ENCODE measurements around the gene FHIT. TPM values are rescaled to one million over a fixed set of nuclear protein-coding genes. Genes with fewer than 3 reads are reported as not detected.

Gene FHIT
- total RNA-seq, 1 donor from 2014 or later: 20.2 TPM

GRCh38 chr3:59752925-59753324 lies 1498.3 kb downstream of the FHIT start:
- Mint-ChIP-seq H3K4me1 (ENCODE audit: unreplicated experiment) (no peaks in the 10 kb centered on the region), H3K36me3 (ENCODE audit: low read depth, unreplicated experiment) (no peaks in the 10 kb centered on the region), H3K9me3 (ENCODE audit: unreplicated experiment) (no peaks in the 10 kb centered on the region), H3K4me3 (ENCODE audit: unreplicated experiment) (no peak overlapping the region), H3K27me3 (ENCODE audit: unreplicated experiment) (no peaks in the 10 kb centered on the region), H3K27ac (ENCODE audit: unreplicated experiment) (no peak overlapping the region)
- DNase-seq (ENCODE audit: low spot score): no peak
- TF ChIP-seq, protein P1, sequence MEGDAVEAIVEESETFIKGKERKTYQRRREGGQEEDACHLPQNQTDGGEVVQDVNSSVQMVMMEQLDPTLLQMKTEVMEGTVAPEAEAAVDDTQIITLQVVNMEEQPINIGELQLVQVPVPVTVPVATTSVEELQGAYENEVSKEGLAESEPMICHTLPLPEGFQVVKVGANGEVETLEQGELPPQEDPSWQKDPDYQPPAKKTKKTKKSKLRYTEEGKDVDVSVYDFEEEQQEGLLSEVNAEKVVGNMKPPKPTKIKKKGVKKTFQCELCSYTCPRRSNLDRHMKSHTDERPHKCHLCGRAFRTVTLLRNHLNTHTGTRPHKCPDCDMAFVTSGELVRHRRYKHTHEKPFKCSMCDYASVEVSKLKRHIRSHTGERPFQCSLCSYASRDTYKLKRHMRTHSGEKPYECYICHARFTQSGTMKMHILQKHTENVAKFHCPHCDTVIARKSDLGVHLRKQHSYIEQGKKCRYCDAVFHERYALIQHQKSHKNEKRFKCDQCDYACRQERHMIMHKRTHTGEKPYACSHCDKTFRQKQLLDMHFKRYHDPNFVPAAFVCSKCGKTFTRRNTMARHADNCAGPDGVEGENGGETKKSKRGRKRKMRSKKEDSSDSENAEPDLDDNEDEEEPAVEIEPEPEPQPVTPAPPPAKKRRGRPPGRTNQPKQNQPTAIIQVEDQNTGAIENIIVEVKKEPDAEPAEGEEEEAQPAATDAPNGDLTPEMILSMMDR (IDR thresholded peaks at IDR 0.05; ENCODE audit: unreplicated experiment): no peak

GRCh38 chr3:59751606-59752005 lies 1499.6 kb downstream of the FHIT start:
- H3K9me3 Mint-ChIP-seq (ENCODE audit: unreplicated experiment): no peaks in the 10 kb centered on the region
- no peaks in the 10 kb centered on the region for H3K27me3 Mint-ChIP-seq (ENCODE audit: unreplicated experiment)
- TF ChIP-seq, protein P1 (IDR thresholded peaks at IDR 0.05; ENCODE audit: unreplicated experiment): no peak
- no peaks in the 10 kb centered on the region for H3K4me1 Mint-ChIP-seq (ENCODE audit: unreplicated experiment)
- DNase-seq (ENCODE audit: low spot score): no peak
- H3K36me3 Mint-ChIP-seq (ENCODE audit: low read depth, unreplicated experiment): no peaks in the 10 kb centered on the region
- H3K4me3 Mint-ChIP-seq (ENCODE audit: unreplicated experiment): no peak overlapping the region
- no peak overlapping the region for H3K27ac Mint-ChIP-seq (ENCODE audit: unreplicated experiment)

- no peaks in the 10 kb centered on the region for H3K4me1 Mint-ChIP-seq (ENCODE audit: unreplicated experiment)
- no peak overlapping the region for H3K4me3 Mint-ChIP-seq (ENCODE audit: unreplicated experiment)
- no peaks in the 10 kb centered on the region for H3K27me3 Mint-ChIP-seq (ENCODE audit: unreplicated experiment)
- H3K9me3 Mint-ChIP-seq (ENCODE audit: unreplicated experiment): no peaks in the 10 kb centered on the region
- no peak for DNase-seq (ENCODE audit: low spot score)
- H3K36me3 Mint-ChIP-seq (ENCODE audit: low read depth, unreplicated experiment): no peaks in the 10 kb centered on the region
- TF ChIP-seq, protein P1 (IDR thresholded peaks at IDR 0.05; ENCODE audit: unreplicated experiment): no peak
- no peak overlapping the region for H3K27ac Mint-ChIP-seq (ENCODE audit: unreplicated experiment)
Measured at GRCh38 chr3:59750391-59750790, 1500.9 kb downstream of the FHIT start.

GRCh38 chr3:59749291-59749690 lies 1502.0 kb downstream of the FHIT start:
- Mint-ChIP-seq H3K9me3 (ENCODE audit: unreplicated experiment) (no peaks in the 10 kb centered on the region), H3K4me1 (ENCODE audit: unreplicated experiment) (no peaks in the 10 kb centered on the region), H3K36me3 (ENCODE audit: low read depth, unreplicated experiment) (no peaks in the 10 kb centered on the region), H3K4me3 (ENCODE audit: unreplicated experiment) (no peak overlapping the region), H3K27ac (ENCODE audit: unreplicated experiment) (no peak overlapping the region), H3K27me3 (ENCODE audit: unreplicated experiment) (no peaks in the 10 kb centered on the region)
- TF ChIP-seq, protein P1 (IDR thresholded peaks at IDR 0.05; ENCODE audit: unreplicated experiment): no peak
- no peak for DNase-seq (ENCODE audit: low spot score)

GRCh38 chr3:59746585-59746984 lies 1504.7 kb downstream of the FHIT start:
- Mint-ChIP-seq H3K4me1 (ENCODE audit: unreplicated experiment) (no peaks in the 10 kb centered on the region), H3K27me3 (ENCODE audit: unreplicated experiment) (no peaks in the 10 kb centered on the region), H3K36me3 (ENCODE audit: low read depth, unreplicated experiment) (no peaks in the 10 kb centered on the region), H3K4me3 (ENCODE audit: unreplicated experiment) (no peak overlapping the region), H3K9me3 (ENCODE audit: unreplicated experiment) (no peaks in the 10 kb centered on the region), H3K27ac (ENCODE audit: unreplicated experiment) (no peak overlapping the region)
- DNase-seq (ENCODE audit: low spot score): no peak
- TF ChIP-seq, protein P1 (IDR thresholded peaks at IDR 0.05; ENCODE audit: unreplicated experiment): no peak
